Fibroblast of mammary gland (primary cell): ENCODE data around the gene TXK.
"Not testable (repeated sequence)": the region's sequence is repeated elsewhere in the genome, so short reads cannot be mapped to it uniquely, and the experiment has no call there.

Experiments
- DNase-seq: peaks from one replicate; pipeline ENCODE4 v3.0.0-alpha.2; 2010; ENCODE audit warnings: low read depth
- H3K4me3 ChIP-seq: 2 replicates; pipeline ENCODE4 v1.5.1; 2011; ENCODE audit warnings: low read depth, mild to moderate bottlenecking, low read length, moderate library complexity; ENCODE audit not compliant: control insufficient read depth
- CTCF ChIP-seq: conservative IDR thresholded peaks from 2 replicates; pipeline ENCODE4 v1.5.1; 2011; ENCODE audit warnings: low read depth, low read length, inconsistent platforms; ENCODE audit not compliant: control insufficient read depth, insufficient read depth

Gene TXK

GRCh38 chr4:48169636-48170035 is 35.6 kb upstream of the TXK start:
- H3K4me3 ChIP-seq: no peak overlapping the region
- no peak for TF ChIP-seq CTCF
- DNase-seq: no peak

GRCh38 chr4:48167538-48168263 is 33.7 kb upstream of the TXK start:
- H3K4me3 ChIP-seq: no peak overlapping the region
- no peak for DNase-seq
- no peak for TF ChIP-seq CTCF

GRCh38 chr4:48164561-48164960 is 30.5 kb upstream of the TXK start:
- DNase-seq, H3K4me3 ChIP-seq: not testable (repeated sequence)

GRCh38 chr4:48163746-48164145 is 29.7 kb upstream of the TXK start:
- TF ChIP-seq CTCF: no peak

GRCh38 chr4:48162162-48162561 is 28.1 kb upstream of the TXK start:
- DNase-seq: peak; percentile 33
- H3K4me3 ChIP-seq: no peak overlapping the region
- no peak for TF ChIP-seq CTCF

More at GRCh38 chr4:48163746-48164145, 29.7 kb upstream of the TXK start:
- H3K4me3 ChIP-seq: no peak overlapping the region
- DNase-seq: no peak

GRCh38 chr4:48157271-48157670 is 23.2 kb upstream of the TXK start:
- DNase-seq: no peak
- no peak for TF ChIP-seq CTCF
- no peak overlapping the region for H3K4me3 ChIP-seq

- no peak for TF ChIP-seq CTCF
- DNase-seq: no peak
- H3K4me3 ChIP-seq: no peak overlapping the region
These were observed 22.4 kb upstream of the TXK start for GRCh38 chr4:48156423-48156822.
